Activated naive CD8-positive, alpha-beta T cell (primary cell): ENCODE data around the gene PBX3.

Experiments
- H3K27ac Mint-ChIP-seq: one replicate; pipeline ENCODE4 v1.8.0; 2021; ENCODE audit warnings: mixed read lengths
- H3K27me3 Mint-ChIP-seq: one replicate; pipeline ENCODE4 v1.8.0; 2021; ENCODE audit warnings: mixed read lengths
- H3K36me3 Mint-ChIP-seq: one replicate; pipeline ENCODE4 v1.8.0; 2021; ENCODE audit warnings: mixed read lengths
- H3K4me1 Mint-ChIP-seq: one replicate; pipeline ENCODE4 v1.8.0; 2021; ENCODE audit warnings: low read depth, mixed read lengths
- H3K4me3 Mint-ChIP-seq: one replicate; pipeline ENCODE4 v1.8.0; 2021; ENCODE audit warnings: mild to moderate bottlenecking, mixed read lengths
- H3K9me3 Mint-ChIP-seq: one replicate; pipeline ENCODE4 v1.8.0; 2021; ENCODE audit warnings: low read depth, mixed read lengths

The PBX3 gene

GRCh38 chr9:125971050-125971449 is 223.9 kb downstream of the PBX3 start:
- Mint-ChIP-seq H3K4me3 (no peak overlapping the region), H3K4me1 (no peaks in the 10 kb centered on the region), H3K36me3 (no peaks in the 10 kb centered on the region), H3K27ac (no peak overlapping the region), H3K27me3 (no peaks in the 10 kb centered on the region), H3K9me3 (no peaks in the 10 kb centered on the region)

DNA sequence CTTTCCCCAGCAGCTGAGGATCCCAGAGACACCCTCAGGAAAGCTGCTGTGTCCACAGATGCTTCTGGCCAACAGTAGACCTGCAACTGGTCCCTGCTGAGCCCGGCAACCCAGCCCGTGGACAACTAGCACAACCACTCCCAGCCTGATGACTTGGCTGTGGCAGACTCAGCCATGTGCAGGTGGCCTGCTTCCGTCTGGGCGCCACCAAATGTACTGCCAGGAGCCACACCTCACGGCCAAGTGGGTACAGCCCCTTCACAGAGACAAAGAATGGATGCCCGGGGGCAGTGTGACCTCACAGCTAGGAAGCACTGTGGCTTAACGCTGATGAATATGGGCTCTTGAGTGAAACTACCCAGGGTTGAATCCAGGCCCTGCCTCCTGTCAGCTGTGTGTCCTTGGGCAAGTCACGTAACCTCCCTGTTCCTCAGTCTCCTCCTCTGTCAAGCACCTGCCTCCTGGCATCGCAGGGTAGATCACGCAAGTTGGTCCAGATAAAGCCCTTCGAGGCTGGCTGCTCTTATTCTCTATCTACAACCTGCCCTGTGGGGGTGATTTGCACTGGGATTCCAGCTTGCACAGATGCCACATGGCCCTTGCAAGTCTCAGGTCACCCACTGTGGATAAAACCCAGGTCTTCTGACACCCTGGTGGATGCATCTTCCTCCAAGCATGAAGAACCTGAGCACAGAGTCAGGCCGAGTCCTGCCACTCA is 225.0 kb downstream of the PBX3 start:
- Mint-ChIP-seq H3K4me1 (no peaks in the 10 kb centered on the region), H3K27me3 (no peaks in the 10 kb centered on the region), H3K4me3 (no peak overlapping the region), H3K27ac (no peak overlapping the region), H3K9me3 (no peaks in the 10 kb centered on the region), H3K36me3 (no peaks in the 10 kb centered on the region)

DNA sequence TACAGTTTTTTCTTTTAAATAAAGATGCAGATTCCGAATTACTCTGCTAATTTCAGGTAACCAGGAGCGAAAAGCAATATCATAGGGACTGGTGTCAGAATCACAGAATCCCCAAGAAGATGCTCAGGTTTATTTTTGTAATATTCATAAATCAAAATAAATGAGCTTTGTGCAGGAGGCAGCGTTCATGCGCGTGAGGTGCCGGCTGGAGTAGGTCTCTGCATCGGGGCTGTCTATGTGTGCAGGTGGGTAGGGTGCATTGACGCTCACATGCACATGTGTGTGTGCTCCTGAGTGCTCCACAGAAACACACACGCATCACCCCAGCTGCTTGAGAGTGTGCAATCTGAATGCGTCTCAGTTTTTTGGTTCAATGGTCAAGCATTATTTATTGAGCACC is 226.4 kb downstream of the PBX3 start:
- Mint-ChIP-seq H3K27me3 (no peaks in the 10 kb centered on the region), H3K4me1 (no peaks in the 10 kb centered on the region), H3K36me3 (no peaks in the 10 kb centered on the region), H3K4me3 (no peak overlapping the region), H3K9me3 (peaks cover 1% of the 10 kb centered on the region), H3K27ac (no peak overlapping the region)

DNA sequence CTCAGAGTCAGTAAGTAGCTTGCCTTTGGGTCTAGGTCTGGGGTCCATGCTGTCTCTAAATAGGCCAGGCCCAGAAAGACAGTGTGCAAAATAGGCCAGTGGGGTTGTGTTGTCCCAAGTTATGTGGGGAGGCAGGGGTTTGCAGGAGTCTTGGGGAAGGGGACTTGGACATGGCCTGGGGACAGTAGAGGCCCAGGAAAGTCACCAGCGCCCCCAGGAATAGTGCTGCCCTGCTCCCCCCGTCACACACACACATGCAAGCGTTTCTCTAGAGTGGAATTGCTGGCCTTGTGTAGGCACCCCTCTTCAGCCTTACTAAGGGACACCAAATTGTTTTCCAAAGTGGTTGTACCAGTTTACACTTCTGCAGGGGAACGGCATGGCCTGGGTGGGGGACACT is 227.5 kb downstream of the PBX3 start:
- no peak overlapping the region for H3K27ac Mint-ChIP-seq
- peaks cover 10% of the 10 kb centered on the region for H3K9me3 Mint-ChIP-seq
- no peak overlapping the region for H3K4me3 Mint-ChIP-seq
- H3K36me3 Mint-ChIP-seq = peaks cover 3% of the 10 kb centered on the region
- no peaks in the 10 kb centered on the region for H3K4me1 Mint-ChIP-seq
- H3K27me3 Mint-ChIP-seq = peaks cover 4% of the 10 kb centered on the region

- H3K27ac Mint-ChIP-seq = no peak overlapping the region
These were observed 230.1 kb downstream of the PBX3 start for GRCh38 chr9:125977223-125977622.

GRCh38 chr9:125979383-125979782 is 232.2 kb downstream of the PBX3 start:
- H3K4me1 Mint-ChIP-seq = no peaks in the 10 kb centered on the region
- H3K27ac Mint-ChIP-seq = no peak overlapping the region
- H3K4me3 Mint-ChIP-seq = no peak overlapping the region
- H3K36me3 Mint-ChIP-seq = peaks cover 3% of the 10 kb centered on the region
- H3K27me3 Mint-ChIP-seq = peaks cover 4% of the 10 kb centered on the region
- H3K9me3 Mint-ChIP-seq = peaks cover 19% of the 10 kb centered on the region

More at GRCh38 chr9:125977223-125977622, 230.1 kb downstream of the PBX3 start:
- Mint-ChIP-seq H3K36me3 (peaks cover 3% of the 10 kb centered on the region), H3K9me3 (peaks cover 19% of the 10 kb centered on the region), H3K4me3 (no peak overlapping the region), H3K27me3 (peaks cover 4% of the 10 kb centered on the region), H3K4me1 (no peaks in the 10 kb centered on the region)

DNA sequence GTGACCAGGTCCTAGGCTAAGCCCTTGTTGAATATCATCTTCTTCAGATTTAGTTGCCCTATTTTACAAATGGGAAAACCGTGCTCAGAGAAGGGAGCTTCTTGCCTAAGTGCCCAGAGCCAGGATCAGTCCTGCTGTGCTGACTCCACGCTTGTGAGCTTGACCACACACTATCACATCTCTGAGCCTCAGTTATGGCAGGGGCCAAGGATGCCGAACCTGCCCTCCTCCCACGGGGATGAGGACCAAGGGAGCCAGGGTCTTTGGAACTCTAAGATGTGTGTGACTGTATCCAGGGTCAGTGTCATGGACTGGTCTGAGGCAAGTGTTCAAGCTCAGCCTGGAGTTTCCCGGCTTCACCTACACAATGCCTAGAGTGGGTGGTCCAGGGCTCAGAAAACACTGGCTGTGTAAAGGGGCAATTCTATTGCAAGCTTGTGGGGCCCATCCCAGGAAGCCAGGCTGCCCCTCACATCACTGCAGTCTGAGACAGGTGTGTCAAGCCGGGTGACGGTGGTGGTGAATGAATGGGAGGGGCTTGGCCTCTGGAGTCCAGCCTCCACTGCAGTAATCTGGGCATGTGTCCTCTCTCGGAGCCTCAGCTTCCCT is 235.7 kb downstream of the PBX3 start:
- no peaks in the 10 kb centered on the region for H3K4me1 Mint-ChIP-seq
- H3K36me3 Mint-ChIP-seq = peaks cover 3% of the 10 kb centered on the region
- peaks cover 19% of the 10 kb centered on the region for H3K9me3 Mint-ChIP-seq
- peaks cover 4% of the 10 kb centered on the region for H3K27me3 Mint-ChIP-seq
- no peak overlapping the region for H3K27ac Mint-ChIP-seq
- no peak overlapping the region for H3K4me3 Mint-ChIP-seq

GRCh38 chr9:125983681-125984080 is 236.5 kb downstream of the PBX3 start:
- H3K9me3 Mint-ChIP-seq = peaks cover 17% of the 10 kb centered on the region
- H3K4me1 Mint-ChIP-seq = no peaks in the 10 kb centered on the region
- H3K27me3 Mint-ChIP-seq = peaks cover 4% of the 10 kb centered on the region
- H3K27ac Mint-ChIP-seq = no peak overlapping the region
- H3K4me3 Mint-ChIP-seq = no peak overlapping the region
- peaks cover 3% of the 10 kb centered on the region for H3K36me3 Mint-ChIP-seq

GRCh38 chr9:125984461-125984860 is 237.3 kb downstream of the PBX3 start:
- no peak overlapping the region for H3K27ac Mint-ChIP-seq
- peaks cover under 1% of the 10 kb centered on the region for H3K36me3 Mint-ChIP-seq
- H3K4me3 Mint-ChIP-seq = no peak overlapping the region
- peaks cover 2% of the 10 kb centered on the region for H3K27me3 Mint-ChIP-seq
- H3K4me1 Mint-ChIP-seq = no peaks in the 10 kb centered on the region
- peaks cover 12% of the 10 kb centered on the region for H3K9me3 Mint-ChIP-seq

DNA sequence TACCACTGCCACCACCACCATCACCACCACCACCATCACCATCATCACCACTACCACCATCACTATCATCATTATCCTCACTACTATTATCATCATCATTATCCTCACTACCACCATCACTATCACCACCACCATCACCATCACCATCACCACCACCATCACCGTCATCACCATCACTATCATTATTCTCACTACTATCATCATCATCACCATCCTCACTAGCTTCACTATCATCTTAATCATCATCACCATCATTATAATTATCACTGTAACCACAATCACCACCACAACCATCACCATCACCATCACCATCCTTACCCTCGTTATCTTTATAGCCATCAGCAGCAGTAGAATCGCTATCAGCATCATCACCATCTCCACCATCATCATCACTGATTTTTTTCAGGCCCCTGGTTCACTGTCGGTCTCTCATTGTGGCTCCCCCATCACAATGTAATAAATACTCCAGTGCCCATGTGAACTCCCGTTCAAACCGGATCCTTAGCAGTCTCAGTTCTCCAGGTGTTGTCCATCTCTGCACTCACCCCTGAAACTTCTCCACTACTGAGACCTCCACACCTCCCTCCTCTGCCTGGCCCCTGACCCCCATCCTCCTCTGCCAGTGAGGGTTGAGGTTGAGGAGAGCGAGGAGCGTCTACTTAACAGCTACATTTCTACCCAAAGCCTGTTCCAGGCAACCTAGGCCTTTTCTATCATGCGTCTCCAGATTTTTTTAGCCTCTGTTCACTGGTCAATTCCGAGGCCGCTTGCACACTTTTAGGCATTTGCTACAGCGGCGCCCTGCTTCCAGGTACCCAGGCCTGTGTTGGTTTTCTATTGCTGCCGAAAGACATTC is 238.2 kb downstream of the PBX3 start:
- Mint-ChIP-seq H3K36me3 (no peaks in the 10 kb centered on the region), H3K27ac (no peak overlapping the region), H3K27me3 (no peaks in the 10 kb centered on the region), H3K9me3 (peaks cover 4% of the 10 kb centered on the region), H3K4me3 (no peak overlapping the region), H3K4me1 (no peaks in the 10 kb centered on the region)

DNA sequence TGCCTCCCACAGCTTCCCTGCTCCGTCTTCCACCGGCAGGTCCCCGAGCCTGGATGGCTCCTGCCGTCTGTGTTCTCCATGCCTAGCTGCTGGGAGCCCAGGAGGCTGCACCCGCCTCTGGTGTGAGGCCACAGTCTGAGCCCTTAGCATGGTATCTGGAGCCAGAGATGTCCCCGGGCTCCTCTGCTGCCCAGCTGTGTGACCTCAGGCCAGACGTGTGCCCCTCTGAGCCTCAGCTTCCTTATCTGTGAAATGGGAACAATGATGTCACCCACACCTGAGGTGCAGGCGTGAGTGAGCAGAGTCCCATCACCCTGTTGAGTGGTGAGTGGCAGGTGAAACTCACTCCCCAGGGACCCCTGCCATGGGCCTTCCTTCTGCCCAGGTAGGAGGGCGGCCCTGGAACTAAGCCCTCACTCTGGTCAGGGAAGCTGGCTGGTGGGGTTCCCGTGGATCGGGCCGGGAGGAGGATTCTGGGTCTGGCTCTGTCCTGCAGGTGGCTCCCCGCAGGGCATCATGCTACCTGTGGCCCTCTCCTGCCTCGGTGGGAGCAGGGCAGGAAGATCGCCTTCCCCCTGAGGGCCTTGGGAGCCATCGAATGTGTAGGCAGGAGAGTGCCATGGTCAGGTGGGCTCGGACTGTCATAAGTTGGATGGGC is 239.0 kb downstream of the PBX3 start:
- no peak overlapping the region for H3K4me3 Mint-ChIP-seq
- H3K27me3 Mint-ChIP-seq = no peaks in the 10 kb centered on the region
- peaks cover 1% of the 10 kb centered on the region for H3K9me3 Mint-ChIP-seq
- no peak overlapping the region for H3K27ac Mint-ChIP-seq
- no peaks in the 10 kb centered on the region for H3K36me3 Mint-ChIP-seq
- H3K4me1 Mint-ChIP-seq = no peaks in the 10 kb centered on the region

- no peaks in the 10 kb centered on the region for H3K9me3 Mint-ChIP-seq
- no peak overlapping the region for H3K4me3 Mint-ChIP-seq
- no peaks in the 10 kb centered on the region for H3K36me3 Mint-ChIP-seq
- H3K27me3 Mint-ChIP-seq = no peaks in the 10 kb centered on the region
- no peak overlapping the region for H3K27ac Mint-ChIP-seq
- H3K4me1 Mint-ChIP-seq = no peaks in the 10 kb centered on the region
These were observed 239.8 kb downstream of the PBX3 start for GRCh38 chr9:125986966-125987365.

- no peaks in the 10 kb centered on the region for H3K36me3 Mint-ChIP-seq
- H3K4me1 Mint-ChIP-seq = no peaks in the 10 kb centered on the region
- no peaks in the 10 kb centered on the region for H3K27me3 Mint-ChIP-seq
- no peak overlapping the region for H3K4me3 Mint-ChIP-seq
- no peak overlapping the region for H3K27ac Mint-ChIP-seq
- no peaks in the 10 kb centered on the region for H3K9me3 Mint-ChIP-seq
These were observed 240.2 kb downstream of the PBX3 start for GRCh38 chr9:125987420-125987819.

GRCh38 chr9:125988479-125989050 is 241.4 kb downstream of the PBX3 start:
- no peaks in the 10 kb centered on the region for H3K9me3 Mint-ChIP-seq
- H3K4me1 Mint-ChIP-seq = no peaks in the 10 kb centered on the region
- no peak overlapping the region for H3K27ac Mint-ChIP-seq
- H3K27me3 Mint-ChIP-seq = no peaks in the 10 kb centered on the region
- H3K4me3 Mint-ChIP-seq = no peak overlapping the region
- no peaks in the 10 kb centered on the region for H3K36me3 Mint-ChIP-seq
